ENCODE data around the gene NACC1.

NACC1 gene

DNA sequence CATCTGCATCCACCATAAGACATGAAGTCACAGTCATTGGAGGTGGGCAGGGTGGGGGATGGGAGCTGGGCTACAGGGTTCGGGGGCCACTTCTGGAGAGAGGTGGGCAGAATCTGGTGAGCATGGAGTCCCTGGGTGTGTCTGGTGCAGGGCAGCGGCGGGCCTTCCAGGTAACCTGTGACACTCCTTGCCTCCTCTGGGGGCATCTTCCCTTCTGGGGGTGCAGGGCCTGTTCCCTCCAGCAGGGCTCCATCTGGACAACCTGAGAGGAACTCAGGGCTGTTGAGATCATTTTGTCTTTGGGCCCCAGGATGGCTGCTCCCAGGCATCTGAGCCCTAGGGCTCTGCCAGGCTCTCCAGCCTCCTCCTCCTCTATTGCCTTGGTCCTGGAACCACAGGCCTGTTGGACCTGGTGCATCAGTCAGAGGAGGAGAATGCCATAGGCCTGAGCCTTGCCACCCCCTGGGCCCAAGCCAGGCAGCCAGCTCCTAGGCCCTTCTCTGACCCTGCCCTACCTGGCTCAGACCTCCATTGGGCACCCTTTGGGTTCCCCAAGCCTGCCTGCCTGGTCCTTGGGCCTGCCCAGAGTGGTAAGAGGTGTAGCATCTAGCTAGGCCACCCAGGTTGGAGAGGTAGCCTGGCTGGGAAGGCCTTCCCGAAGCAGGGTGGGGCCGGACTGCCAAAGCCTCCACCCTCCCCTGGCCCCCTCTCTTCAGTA, 28.8 kb upstream of the NACC1 start:
- DNase-seq = no peak

GRCh38 chr19:13089857-13090507, 28.1 kb upstream of the NACC1 start:
- DNase-seq = no peak

DNA sequence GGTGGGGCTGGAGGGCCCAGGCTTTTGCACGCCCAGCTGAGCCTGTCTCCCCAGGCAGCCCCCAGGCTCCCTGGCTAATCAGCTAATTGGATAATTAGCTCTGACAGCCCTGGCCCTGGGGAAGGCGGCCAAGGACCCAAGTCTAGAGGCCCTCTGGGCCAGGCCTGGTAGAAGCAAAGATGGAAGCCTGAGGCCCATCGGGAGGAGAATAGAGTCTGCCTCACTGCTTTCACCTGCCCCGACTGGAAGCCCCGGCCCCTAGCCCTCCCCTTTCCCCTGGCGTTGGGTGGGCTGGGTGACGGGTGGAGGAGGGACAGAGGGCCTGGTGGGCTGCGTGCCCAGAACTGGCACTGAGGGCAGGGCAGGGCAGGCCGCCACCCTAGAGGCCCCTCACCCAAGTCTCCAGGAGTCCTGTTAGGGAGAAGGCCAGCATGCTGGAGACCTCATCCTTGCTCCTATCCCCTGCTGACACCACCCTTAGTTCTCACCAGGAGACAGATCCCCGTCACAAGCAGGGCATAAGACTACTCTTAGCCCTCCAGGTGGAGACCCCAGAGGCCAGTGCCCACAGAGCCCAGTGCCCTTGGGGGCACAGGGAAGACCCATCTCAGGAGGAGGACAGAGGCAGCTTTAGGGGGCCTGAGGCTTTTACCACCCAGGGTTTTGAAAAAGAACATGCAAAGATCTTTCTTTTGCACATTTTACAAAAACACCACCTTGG, 27.4 kb upstream of the NACC1 start:
- no peak for DNase-seq

GRCh38 chr19:13091400-13092157, 26.5 kb upstream of the NACC1 start:
- no peak for DNase-seq

DNA sequence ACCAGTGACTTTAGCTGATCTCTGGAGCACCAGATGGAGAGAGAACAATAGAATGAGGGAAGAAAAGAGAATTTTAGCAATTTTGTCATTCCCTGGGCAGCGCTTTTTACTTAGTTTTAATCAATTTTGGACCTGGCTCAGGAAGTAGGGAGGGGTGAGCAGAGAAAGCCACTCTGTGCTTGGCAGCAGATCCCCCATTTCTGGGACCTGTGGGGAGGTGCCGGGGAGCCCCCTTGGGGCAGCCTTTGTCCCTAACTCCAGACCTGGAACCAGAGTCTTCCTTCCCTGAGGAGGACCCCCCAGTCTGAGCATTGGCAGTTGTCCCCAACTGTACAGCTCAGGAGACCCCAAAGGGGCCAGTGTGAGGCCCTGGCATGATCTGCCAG, 25.9 kb upstream of the NACC1 start:
- no peak for DNase-seq

- no peak for DNase-seq
These were observed 25.3 kb upstream of the NACC1 start for GRCh38 chr19:13092606-13093235.

- peak; percentile 53 to 83 (median 70) for DNase-seq
These were observed 24.5 kb upstream of the NACC1 start for GRCh38 chr19:13093407-13094105.

DNA sequence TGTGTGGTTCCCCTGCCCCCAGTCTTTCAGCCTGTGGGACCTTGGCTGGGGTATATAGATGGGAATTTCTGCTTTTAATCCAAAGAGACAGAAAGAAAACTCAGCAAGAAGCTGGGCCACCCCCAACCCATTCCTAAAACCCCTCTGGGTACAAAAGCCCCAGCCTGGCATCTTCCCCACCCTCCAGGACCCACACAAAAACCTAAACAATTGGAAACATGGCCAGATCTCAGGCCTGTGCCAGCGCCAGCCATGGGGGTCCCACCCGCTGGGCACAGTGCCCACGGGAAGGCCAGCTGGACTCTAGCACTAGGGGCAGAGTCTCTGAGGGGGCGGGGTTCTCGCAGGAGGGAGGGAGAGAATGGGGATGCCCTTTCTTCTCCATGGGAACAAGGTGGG, 24.0 kb upstream of the NACC1 start:
- DNase-seq = no peak

DNA sequence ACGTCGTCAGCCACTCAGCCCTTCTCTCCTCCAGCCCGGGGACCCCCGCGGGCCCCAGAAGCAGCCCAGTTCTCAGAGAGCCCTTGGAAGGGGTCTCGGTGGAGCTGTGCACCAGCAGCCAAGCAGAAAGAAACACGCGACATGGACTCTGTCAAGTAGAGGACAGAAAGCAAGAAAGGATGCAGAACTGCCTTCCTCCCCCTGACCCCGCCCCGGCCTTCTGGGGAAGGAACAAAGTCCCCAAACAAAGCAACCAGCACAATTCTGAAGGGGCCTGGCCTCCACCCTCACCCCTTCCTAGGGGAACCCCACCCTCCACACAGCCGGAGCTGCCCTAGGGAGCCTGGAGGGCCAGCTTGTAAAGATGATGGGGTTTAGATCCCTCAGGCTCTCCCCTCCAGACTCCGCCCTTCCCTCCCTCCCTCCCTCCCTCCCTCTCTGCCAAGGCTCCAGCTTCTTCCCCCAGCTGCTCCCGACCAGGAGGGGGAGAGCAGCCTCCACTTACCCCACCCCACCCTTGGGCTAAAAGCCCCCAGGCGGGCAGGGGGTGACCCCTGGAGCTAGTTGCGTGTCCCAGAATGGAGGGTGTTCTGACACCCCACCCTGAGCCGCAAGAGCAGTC, 23.2 kb upstream of the NACC1 start:
- DNase-seq = no peak

- peak in 1 of 5 donors; percentile 17 for DNase-seq
These were observed 22.7 kb upstream of the NACC1 start for GRCh38 chr19:13095393-13095784.

DNA sequence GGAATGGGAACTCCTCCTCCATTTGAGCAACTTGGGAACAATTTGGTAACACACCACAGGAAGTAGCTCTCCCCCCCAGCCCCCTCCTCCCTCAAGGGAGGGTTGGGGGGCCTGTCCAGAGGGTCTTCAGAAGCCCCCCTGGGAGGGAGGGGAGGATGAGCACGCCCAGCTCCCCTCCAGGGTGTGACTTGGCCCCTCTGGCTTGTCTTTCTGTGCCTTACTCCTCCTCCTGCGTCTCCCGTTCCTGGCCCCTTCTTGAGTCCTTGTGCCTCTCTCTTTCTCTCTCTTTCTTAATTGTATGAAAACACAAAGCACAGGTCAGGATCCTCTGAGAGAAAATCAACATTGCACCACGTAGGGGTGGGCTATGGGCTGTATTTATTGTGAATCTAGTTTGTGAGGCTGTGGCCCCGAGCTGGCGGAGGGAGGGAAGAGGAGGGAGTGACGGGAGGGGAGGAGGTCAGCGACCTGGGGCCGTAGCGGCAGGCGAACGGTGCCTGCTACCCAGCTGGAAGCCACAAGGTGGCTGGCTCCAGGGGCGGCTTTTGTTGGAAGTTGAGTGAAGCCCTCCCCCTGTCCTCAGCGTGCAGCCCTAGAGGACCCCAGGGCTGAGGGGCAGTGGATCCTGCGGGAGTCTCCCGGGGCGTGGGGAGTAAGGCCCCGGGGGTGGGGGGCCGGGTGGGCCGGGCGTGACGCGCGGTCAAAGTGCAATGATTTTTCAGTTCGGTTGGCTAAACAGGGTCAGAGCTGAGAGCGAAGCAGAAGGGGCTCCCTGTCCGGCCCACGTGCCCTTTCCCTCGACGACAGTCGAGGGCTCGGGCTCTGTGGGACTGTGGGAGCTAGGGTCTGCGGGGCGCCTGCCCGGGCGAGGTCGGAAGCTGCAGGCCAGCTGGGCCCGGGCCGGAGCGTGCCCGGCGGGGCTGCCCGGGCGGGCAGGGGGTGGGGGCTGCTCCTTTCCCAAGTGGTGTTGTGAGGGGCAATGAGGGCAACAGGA, 21.8 kb upstream of the NACC1 start:
- DNase-seq = no peak

- no peak for DNase-seq
These were observed 21.0 kb upstream of the NACC1 start for GRCh38 chr19:13097033-13097462.

GRCh38 chr19:13097463-13098258, 20.4 kb upstream of the NACC1 start:
- peak in 1 of 5 donors; percentile 24 for DNase-seq

- peak in 3 of 5 donors; percentile 17 to 76 (median 24) for DNase-seq
These were observed 19.6 kb upstream of the NACC1 start for GRCh38 chr19:13098277-13099072.

GRCh38 chr19:13099073-13099999, 18.7 kb upstream of the NACC1 start:
- peak; percentile 66 to 93 (median 75) for DNase-seq

DNA sequence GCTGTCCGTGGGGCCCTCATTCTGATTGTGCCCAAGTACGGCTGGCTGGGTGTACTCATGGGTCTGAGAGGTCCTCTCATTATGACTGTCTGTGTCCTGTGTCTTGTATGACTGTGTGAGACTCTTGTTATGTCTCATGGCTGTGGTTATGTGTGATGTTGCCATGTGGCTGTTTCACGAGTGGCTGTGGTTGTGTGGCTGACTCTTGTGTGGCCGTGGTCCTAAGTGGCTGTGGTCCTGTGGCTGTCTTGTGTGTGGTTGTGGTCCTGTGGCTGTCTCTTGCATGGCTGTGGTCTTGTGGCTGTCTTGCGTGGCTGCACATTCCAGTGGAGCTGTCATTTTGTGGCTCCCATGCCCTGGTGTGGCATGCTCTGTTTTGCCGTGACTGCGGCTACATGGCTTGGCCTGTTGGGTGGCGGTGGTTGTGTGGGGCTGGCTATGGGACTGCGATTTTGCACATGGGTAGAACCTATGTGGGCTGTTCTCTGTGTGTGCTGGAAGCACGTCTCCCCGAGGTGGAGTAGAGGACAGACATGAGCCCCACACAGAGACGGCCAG, 18.0 kb upstream of the NACC1 start:
- peak in 4 of 5 donors; percentile 35 to 94 (median 40) for DNase-seq

Measured in T-helper 1 cell (primary cell).